ENCODE measurements around the gene ATP10B. TPM values are rescaled to one million over a fixed set of nuclear protein-coding genes. Genes with fewer than 3 reads are reported as not detected.

ATP10B gene
- total RNA-seq, 1 donor, result under 0.01 TPM

GRCh38 chr5:160565376-160565775, 286.6 kb downstream of the ATP10B start:
- no peaks in the 10 kb centered on the region for H3K9me3 ChIP-seq (ENCODE audit: low read depth, low read length)
- H3K4me3 ChIP-seq (ENCODE audit: low read length), result no peak overlapping the region
- no peaks in the 10 kb centered on the region for H3K4me1 ChIP-seq (ENCODE audit: insufficient read depth, low read length)
- no peaks in the 10 kb centered on the region for H3K27me3 ChIP-seq (ENCODE audit: insufficient read depth, low read length)

GRCh38 chr5:160556846-160557245, 295.2 kb downstream of the ATP10B start:
- no peaks in the 10 kb centered on the region for H3K27me3 ChIP-seq (ENCODE audit: insufficient read depth, low read length)
- no peak overlapping the region for H3K4me3 ChIP-seq (ENCODE audit: low read length)
- no peaks in the 10 kb centered on the region for H3K4me1 ChIP-seq (ENCODE audit: insufficient read depth, low read length)
- H3K9me3 ChIP-seq (ENCODE audit: low read depth, low read length), result no peaks in the 10 kb centered on the region

DNA sequence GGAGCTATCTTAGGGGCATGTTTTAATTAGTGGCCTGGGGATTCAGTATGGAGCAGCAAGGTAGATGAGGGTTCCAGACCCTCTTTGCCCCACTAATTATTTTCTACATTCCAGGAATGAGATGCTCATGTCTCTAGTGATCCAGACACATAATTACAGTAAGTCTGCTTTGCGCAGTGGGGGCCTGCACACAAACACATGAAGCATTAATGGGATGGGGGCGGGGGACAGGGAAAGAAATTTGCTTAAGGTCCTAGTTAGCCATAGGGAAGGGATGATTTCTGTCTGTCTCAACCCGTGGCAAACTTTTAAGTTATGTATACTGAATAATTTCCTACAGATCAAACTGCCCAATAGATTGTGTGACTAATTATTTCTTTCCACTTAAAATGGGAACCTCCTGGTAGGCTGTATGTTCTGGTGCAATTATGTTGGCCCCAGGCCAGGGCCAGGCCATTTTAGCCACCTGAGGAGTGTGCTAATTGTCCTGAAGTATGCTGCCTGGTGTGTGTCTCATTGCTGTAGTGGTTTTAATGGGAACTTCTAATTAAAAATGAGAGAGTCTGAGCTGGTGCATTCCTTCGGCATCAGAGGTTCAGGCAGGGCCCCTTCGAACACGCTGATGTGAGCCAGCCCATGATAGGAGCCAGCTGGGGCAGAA, 295.9 kb downstream of the ATP10B start:
- no peaks in the 10 kb centered on the region for H3K4me1 ChIP-seq (ENCODE audit: insufficient read depth, low read length)
- H3K4me3 ChIP-seq (ENCODE audit: low read length), result no peak overlapping the region
- H3K9me3 ChIP-seq (ENCODE audit: low read depth, low read length), result no peaks in the 10 kb centered on the region
- no peaks in the 10 kb centered on the region for H3K27me3 ChIP-seq (ENCODE audit: insufficient read depth, low read length)

GRCh38 chr5:160555581-160555970, 296.4 kb downstream of the ATP10B start:
- no peak overlapping the region for H3K4me3 ChIP-seq (ENCODE audit: low read length)
- H3K9me3 ChIP-seq (ENCODE audit: low read depth, low read length), result no peaks in the 10 kb centered on the region
- H3K4me1 ChIP-seq (ENCODE audit: insufficient read depth, low read length), result no peaks in the 10 kb centered on the region
- H3K27me3 ChIP-seq (ENCODE audit: insufficient read depth, low read length), result no peaks in the 10 kb centered on the region

- Histone ChIP-seq H3K27me3 (ENCODE audit: insufficient read depth, low read length) (no peaks in the 10 kb centered on the region), H3K4me1 (ENCODE audit: insufficient read depth, low read length) (no peaks in the 10 kb centered on the region), H3K9me3 (ENCODE audit: low read depth, low read length) (no peaks in the 10 kb centered on the region), H3K4me3 (ENCODE audit: low read length) (no peak overlapping the region)
Observed at GRCh38 chr5:160550075-160550474, 301.9 kb downstream of the ATP10B start.

- no peak overlapping the region for H3K4me3 ChIP-seq (ENCODE audit: low read length)
- no peaks in the 10 kb centered on the region for H3K9me3 ChIP-seq (ENCODE audit: low read depth, low read length)
- no peaks in the 10 kb centered on the region for H3K27me3 ChIP-seq (ENCODE audit: insufficient read depth, low read length)
- no peaks in the 10 kb centered on the region for H3K4me1 ChIP-seq (ENCODE audit: insufficient read depth, low read length)
Observed at GRCh38 chr5:160548949-160549645, 302.9 kb downstream of the ATP10B start.

DNA sequence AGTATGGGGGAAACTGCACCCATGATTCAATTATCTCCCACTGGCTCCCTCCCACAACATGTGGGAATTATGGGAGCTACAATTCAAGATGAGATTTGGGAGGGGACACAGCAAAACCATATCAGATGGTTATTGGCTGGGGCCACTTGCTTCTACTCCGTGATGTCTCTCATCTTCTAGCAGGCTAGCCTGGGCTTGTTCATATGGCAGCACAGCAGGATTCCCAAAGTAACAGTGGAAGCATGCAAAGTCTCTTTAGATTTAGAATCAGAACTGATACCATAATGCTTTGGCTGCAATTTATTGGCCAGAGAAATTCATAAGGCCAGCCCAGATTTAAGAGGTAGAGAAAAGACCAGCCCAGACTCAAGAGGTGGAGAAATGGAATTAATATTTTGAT, 304.1 kb downstream of the ATP10B start:
- no peaks in the 10 kb centered on the region for H3K4me1 ChIP-seq (ENCODE audit: insufficient read depth, low read length)

DNA sequence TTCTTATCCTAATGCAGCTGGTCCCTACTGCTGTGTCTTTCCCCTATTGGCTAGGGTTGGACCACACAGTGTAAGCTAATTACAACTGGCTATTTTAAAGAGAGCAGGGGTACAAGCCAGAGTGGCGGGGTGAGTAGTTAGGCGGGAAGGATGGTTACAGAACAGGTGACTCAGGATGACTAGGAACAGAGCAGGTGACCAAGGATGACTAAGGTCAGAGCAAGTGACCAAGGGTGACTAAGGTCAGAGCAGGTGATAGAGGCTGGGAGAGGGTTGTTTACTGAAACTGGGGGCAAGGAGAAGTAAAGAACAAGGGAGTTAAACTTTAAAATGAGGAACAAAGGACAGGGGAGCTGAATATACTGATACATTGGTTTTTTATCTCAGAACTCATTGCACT, 304.9 kb downstream of the ATP10B start:
- Histone ChIP-seq H3K27me3 (ENCODE audit: insufficient read depth, low read length) (no peaks in the 10 kb centered on the region), H3K9me3 (ENCODE audit: low read depth, low read length) (no peaks in the 10 kb centered on the region), H3K4me1 (ENCODE audit: insufficient read depth, low read length) (no peaks in the 10 kb centered on the region), H3K4me3 (ENCODE audit: low read length) (no peak overlapping the region)

More for the DNA sequence above, 304.1 kb downstream of the ATP10B start:
- Histone ChIP-seq H3K9me3 (ENCODE audit: low read depth, low read length) (no peaks in the 10 kb centered on the region), H3K4me3 (ENCODE audit: low read length) (no peak overlapping the region), H3K27me3 (ENCODE audit: insufficient read depth, low read length) (no peaks in the 10 kb centered on the region)

DNA sequence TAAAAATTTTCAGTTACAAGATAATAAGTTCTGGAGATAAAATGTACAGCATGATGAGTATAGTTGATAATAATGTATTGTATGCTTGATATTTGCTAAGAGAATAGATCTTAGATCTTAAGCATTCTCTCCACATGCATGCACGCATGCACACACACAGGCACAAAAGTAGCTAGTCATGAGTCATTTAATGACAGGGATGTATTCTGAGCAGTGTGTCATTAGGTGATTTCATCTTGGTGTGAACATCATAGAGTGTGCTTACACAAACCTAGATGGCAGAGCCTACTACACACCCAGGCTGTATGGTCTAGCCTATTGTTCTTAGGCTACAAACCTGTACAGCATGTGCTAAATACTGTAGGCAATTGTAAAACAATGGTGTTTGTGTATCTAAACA, 306.2 kb downstream of the ATP10B start:
- no peak overlapping the region for H3K4me3 ChIP-seq (ENCODE audit: low read length)
- H3K4me1 ChIP-seq (ENCODE audit: insufficient read depth, low read length), result no peaks in the 10 kb centered on the region
- no peaks in the 10 kb centered on the region for H3K9me3 ChIP-seq (ENCODE audit: low read depth, low read length)
- H3K27me3 ChIP-seq (ENCODE audit: insufficient read depth, low read length), result no peaks in the 10 kb centered on the region

GRCh38 chr5:160543395-160543794, 308.6 kb downstream of the ATP10B start:
- Histone ChIP-seq H3K27me3 (ENCODE audit: insufficient read depth, low read length) (no peaks in the 10 kb centered on the region), H3K9me3 (ENCODE audit: low read depth, low read length) (no peaks in the 10 kb centered on the region), H3K4me3 (ENCODE audit: low read length) (no peak overlapping the region), H3K4me1 (ENCODE audit: insufficient read depth, low read length) (no peaks in the 10 kb centered on the region)

GRCh38 chr5:160542840-160543239, 309.2 kb downstream of the ATP10B start:
- Histone ChIP-seq H3K4me1 (ENCODE audit: insufficient read depth, low read length) (no peaks in the 10 kb centered on the region), H3K9me3 (ENCODE audit: low read depth, low read length) (no peaks in the 10 kb centered on the region), H3K4me3 (ENCODE audit: low read length) (no peak overlapping the region), H3K27me3 (ENCODE audit: insufficient read depth, low read length) (no peaks in the 10 kb centered on the region)

GRCh38 chr5:160542281-160542680, 309.7 kb downstream of the ATP10B start:
- H3K9me3 ChIP-seq (ENCODE audit: low read depth, low read length), result no peaks in the 10 kb centered on the region
- H3K27me3 ChIP-seq (ENCODE audit: insufficient read depth, low read length), result no peaks in the 10 kb centered on the region
- H3K4me1 ChIP-seq (ENCODE audit: insufficient read depth, low read length), result no peaks in the 10 kb centered on the region
- H3K4me3 ChIP-seq (ENCODE audit: low read length), result no peak overlapping the region

DNA sequence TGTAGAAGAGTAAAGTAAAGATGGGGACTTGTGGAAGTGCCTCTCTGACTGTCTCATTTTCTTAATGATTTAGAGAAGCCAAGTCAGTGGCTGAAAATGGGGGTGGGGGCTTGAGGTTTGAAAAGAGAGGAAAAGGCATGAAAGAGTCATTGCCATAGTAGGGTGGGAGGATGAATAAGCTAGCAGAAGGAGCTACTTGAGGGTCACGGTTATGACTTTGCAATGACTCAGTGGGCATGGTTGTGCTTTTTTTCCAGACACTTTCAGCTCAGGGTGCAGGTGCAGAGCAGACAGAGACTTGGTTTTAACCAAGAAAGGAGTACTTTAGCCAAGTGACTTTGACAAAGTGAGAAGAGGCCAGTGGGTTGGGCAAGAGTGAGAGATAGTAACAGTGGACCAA, 312.6 kb downstream of the ATP10B start:
- no peaks in the 10 kb centered on the region for H3K4me1 ChIP-seq (ENCODE audit: insufficient read depth, low read length)
- no peak overlapping the region for H3K4me3 ChIP-seq (ENCODE audit: low read length)
- no peaks in the 10 kb centered on the region for H3K9me3 ChIP-seq (ENCODE audit: low read depth, low read length)
- H3K27me3 ChIP-seq (ENCODE audit: insufficient read depth, low read length), result no peaks in the 10 kb centered on the region

DNA sequence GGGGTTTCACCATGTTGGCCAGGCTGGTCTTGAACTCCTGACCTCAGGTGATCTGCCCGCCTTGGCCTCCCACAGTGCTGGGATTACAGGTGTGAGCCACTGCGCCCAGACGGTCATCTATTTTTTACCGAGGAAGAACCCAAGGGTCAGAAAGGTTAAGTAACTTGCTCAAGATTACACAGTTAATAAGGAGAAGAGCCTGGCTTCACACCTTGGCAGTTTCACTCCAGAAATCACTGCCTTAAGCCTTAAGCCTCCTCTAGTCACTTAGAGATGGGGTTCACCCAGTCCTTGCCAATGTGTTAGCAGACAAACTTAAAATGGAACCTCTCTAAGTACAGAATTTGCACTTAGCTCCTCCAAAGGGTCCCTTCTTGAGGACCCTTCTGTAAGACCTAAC, 314.1 kb downstream of the ATP10B start:
- H3K9me3 ChIP-seq (ENCODE audit: low read depth, low read length), result no peaks in the 10 kb centered on the region
- H3K4me3 ChIP-seq (ENCODE audit: low read length), result no peak overlapping the region
- no peaks in the 10 kb centered on the region for H3K4me1 ChIP-seq (ENCODE audit: insufficient read depth, low read length)
- no peaks in the 10 kb centered on the region for H3K27me3 ChIP-seq (ENCODE audit: insufficient read depth, low read length)

- Histone ChIP-seq H3K27me3 (ENCODE audit: insufficient read depth, low read length) (no peaks in the 10 kb centered on the region), H3K4me1 (ENCODE audit: insufficient read depth, low read length) (no peaks in the 10 kb centered on the region), H3K4me3 (ENCODE audit: low read length) (no peak overlapping the region), H3K9me3 (ENCODE audit: low read depth, low read length) (no peaks in the 10 kb centered on the region)
Observed at GRCh38 chr5:160537116-160537515, 314.9 kb downstream of the ATP10B start.

DNA sequence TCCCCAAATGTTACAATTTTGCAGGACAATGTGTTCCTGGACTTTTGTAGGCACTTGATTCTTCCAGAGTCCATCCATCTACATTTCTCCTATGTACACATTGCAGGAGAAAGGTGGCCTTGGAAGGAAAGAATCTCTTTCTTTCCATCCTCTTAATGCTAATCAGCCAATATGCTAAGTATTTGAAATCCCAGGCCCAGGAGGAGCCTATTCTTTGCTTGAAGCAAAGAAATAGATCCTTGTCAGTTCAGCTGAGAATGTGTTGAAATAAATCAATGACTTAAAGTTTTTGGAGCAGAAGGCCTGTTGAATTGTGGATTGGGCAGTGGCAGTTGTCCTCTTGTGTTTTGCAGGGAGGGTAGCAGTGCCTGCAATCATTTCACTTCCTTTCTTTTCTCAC, 317.1 kb downstream of the ATP10B start:
- Histone ChIP-seq H3K9me3 (ENCODE audit: low read depth, low read length) (no peaks in the 10 kb centered on the region), H3K27me3 (ENCODE audit: insufficient read depth, low read length) (no peaks in the 10 kb centered on the region), H3K4me3 (ENCODE audit: low read length) (no peak overlapping the region), H3K4me1 (ENCODE audit: insufficient read depth, low read length) (no peaks in the 10 kb centered on the region)
